GM23338 (cell line): ENCODE results near the gene MAFF. TPM values are rescaled to one million over a fixed set of nuclear protein-coding genes. Genes with fewer than 3 reads are reported as not detected.

Source experiments
- ATAC-seq: fragments of 200-7000 bp; cut with Tn5 transposase; 3 replicates; pipeline ENCODE4 v1.9.1; 2020
- DNase-seq: peaks from one replicate; pipeline ENCODE4 v3.0.0-alpha.2; 2015; ENCODE audit warnings: low spot score
- H2AFZ ChIP-seq: fragments of 200-600 bp; sonication (generic); 2 replicates; pipeline ENCODE4 v1.8.0; 2016; ENCODE audit warnings: antibody characterized with exemption, mild to moderate bottlenecking, moderate library complexity
- H3F3A ChIP-seq: fragments of 200-600 bp; sonication (generic); replicated peaks from 2 replicates; pipeline ENCODE4 v1.8.0; 2017; ENCODE audit warnings: antibody characterized with exemption, mixed run types, low read depth
- H3K27ac ChIP-seq: fragments of 200-600 bp; sonication (generic); 2 replicates; pipeline ENCODE4 v1.6.1; 2016; ENCODE audit warnings: low read depth
- H3K27me3 ChIP-seq: fragments of 200-600 bp; sonication (generic); 2 replicates; pipeline ENCODE4 v1.8.0; 2016; ENCODE audit warnings: mild to moderate bottlenecking, mixed run types, moderate library complexity; ENCODE audit not compliant: insufficient read depth
- H3K36me3 ChIP-seq: fragments of 200-600 bp; sonication (generic); 2 replicates; pipeline ENCODE4 v1.8.0; 2016; ENCODE audit warnings: mild to moderate bottlenecking; ENCODE audit not compliant: insufficient read depth
- H3K4me1 ChIP-seq: fragments of 200-600 bp; sonication (generic); 2 replicates; pipeline ENCODE4 v1.8.0; 2016; ENCODE audit warnings: mild to moderate bottlenecking, moderate library complexity; ENCODE audit not compliant: insufficient read depth
- H3K4me2 ChIP-seq: fragments of 200-600 bp; sonication (generic); 2 replicates; pipeline ENCODE4 v1.7.1; 2017; ENCODE audit warnings: mixed run types
- H3K4me3 ChIP-seq: fragments of 200-600 bp; sonication (generic); 2 replicates; pipeline ENCODE4 v1.6.1; 2016; ENCODE audit warnings: mixed run types
- H3K79me2 ChIP-seq: fragments of 200-600 bp; sonication (generic); replicated peaks from 2 replicates; pipeline ENCODE4 v1.8.0; 2017; ENCODE audit warnings: mild to moderate bottlenecking; ENCODE audit not compliant: insufficient read depth
- H3K9me2 ChIP-seq: fragments of 200-600 bp; sonication (generic); 2 replicates; pipeline ENCODE4 v1.8.0; 2017; ENCODE audit not compliant: insufficient read depth
- H4K20me1 ChIP-seq: fragments of 200-600 bp; sonication (generic); replicated peaks from 2 replicates; pipeline ENCODE4 v1.8.0; 2017; ENCODE audit warnings: mild to moderate bottlenecking; ENCODE audit not compliant: insufficient read depth
- H3K27ac Mint-ChIP-seq: 2 replicates; pipeline ENCODE4 v1.8.0; 2020; ENCODE audit warnings: inconsistent platforms, mild to moderate bottlenecking, moderate library complexity, mixed read lengths
- H3K27me3 Mint-ChIP-seq: 3 replicates; pipeline ENCODE4 v1.8.0; 2022; ENCODE audit warnings: low read depth, mild to moderate bottlenecking, moderate library complexity, mixed read lengths, inconsistent platforms; ENCODE audit not compliant: insufficient read depth, poor library complexity
- H3K36me3 Mint-ChIP-seq: 3 replicates; pipeline ENCODE4 v1.8.0; 2021; ENCODE audit warnings: low read depth, mild to moderate bottlenecking, inconsistent platforms, moderate library complexity, mixed read lengths
- H3K4me1 Mint-ChIP-seq: 3 replicates; pipeline ENCODE4 v1.8.0; 2020; ENCODE audit warnings: mild to moderate bottlenecking, inconsistent platforms, mixed read lengths
- H3K4me3 Mint-ChIP-seq: 3 replicates; pipeline ENCODE4 v1.8.0; 2021; ENCODE audit warnings: moderate library complexity, mild to moderate bottlenecking, inconsistent platforms, mixed read lengths
- H3K9me3 Mint-ChIP-seq: 3 replicates; pipeline ENCODE4 v1.8.0; 2020; ENCODE audit warnings: moderate library complexity, mild to moderate bottlenecking, inconsistent platforms, mixed read lengths
- ETS1 ChIP-seq: IDR thresholded peaks from 2 replicates; pipeline ENCODE4 v1.6.1; 2016; ENCODE audit warnings: antibody characterized with exemption
- EZH2 ChIP-seq: fragments of 200-600 bp; sonication (generic); IDR thresholded peaks from one replicate; pipeline ENCODE4 v1.8.0; 2017; ENCODE audit warnings: antibody characterized with exemption, mild to moderate bottlenecking, low read depth; ENCODE audit not compliant: unreplicated experiment
- EZH2phosphoT487 ChIP-seq: fragments of 200-600 bp; sonication (generic); IDR thresholded peaks from one replicate; pipeline ENCODE4 v1.8.1; 2018; ENCODE audit warnings: antibody characterized with exemption; ENCODE audit not compliant: unreplicated experiment
- NANOG ChIP-seq: IDR thresholded peaks from 2 replicates; pipeline ENCODE4 v1.6.1; 2016; ENCODE audit warnings: antibody characterized with exemption, borderline replicate concordance
- POLR2AphosphoS5 ChIP-seq: IDR thresholded peaks from 2 replicates; pipeline ENCODE4 v1.6.1; 2016; ENCODE audit warnings: antibody characterized with exemption, low read depth
- ZNF462 ChIP-seq: fragments of 250-450 bp; sonication (Bioruptor Pico); IDR thresholded peaks from 2 replicates; pipeline ENCODE4 v1.5.0; 2020; ENCODE audit warnings: mild to moderate bottlenecking, moderate library complexity
- polyA plus RNA-seq: library from polyadenylated mRNA; unstranded; fragments of >200 nt; fragmentation: Nextera tagmentation; extraction: Ambion mirVana; gene quantifications from 2 replicates; pipeline ENCODE4 v1.2.1, GENCODE V29; 2016
- total RNA-seq: library from RNA; depleted of rRNA; stranded (reverse); fragments of >200 nt; shearing (Covaris generic); gene quantifications from 2 replicates; pipeline ENCODE4 v1.2.3, GENCODE V29; 2014

Gene MAFF
- total and polyA plus RNA-seq, 2 experiments from 2014 or later: 2.2 to 8.9 TPM

GRCh38 chr22:38207898-38208432 lies 6.2 kb downstream of the MAFF start:
- Histone ChIP-seq H3K4me3 (no peak overlapping the region), H3K36me3 (no peaks in the 10 kb centered on the region), H3K4me2 (no peak overlapping the region), H3K9me2 (no peaks in the 10 kb centered on the region), H3K4me1 (peaks cover 4% of the 10 kb centered on the region), H4K20me1 (peaks cover 11% of the 10 kb centered on the region; the same call in 1 of the 2 replicates), H3K27me3 (peaks cover 17% of the 10 kb centered on the region; the same call in 1 of the 2 replicates), H3F3A (0 out of 2 replicates have a peak, but pooled peaks cover 7% of the 10 kb centered on the region), H3K79me2 (0 out of 2 replicates have a peak, but pooled peaks cover 5% of the 10 kb centered on the region), H3K27ac (no peak overlapping the region), H2AFZ (no peak overlapping the region)
- no peak overlapping the region for H3K27ac Mint-ChIP-seq
- peaks cover 7% of the 10 kb centered on the region for H3K4me1 Mint-ChIP-seq
- peaks cover 14% of the 10 kb centered on the region for H3K27me3 Mint-ChIP-seq
- ATAC-seq (no peak), DNase-seq (no peak)
- no peaks in the 10 kb centered on the region for H3K9me3 Mint-ChIP-seq
- TF ChIP-seq EZH2 (no peak), NANOG (no peak), POLR2AphosphoS5 (no peak), ETS1 (no peak), ZNF462 (CRISPR knock-in tag) (no peak), EZH2phosphoT487 (no peak)
- no peaks in the 10 kb centered on the region for H3K36me3 Mint-ChIP-seq
- H3K4me3 Mint-ChIP-seq: no peak overlapping the region
